HS-5 (cell line): ENCODE measurements around the gene GPC6.
"Not testable (repeated sequence)": the region's sequence is repeated elsewhere in the genome, so short reads cannot be mapped to it uniquely, and the experiment has no call there.

Experiments
- DNase-seq: peaks from one replicate; pipeline ENCODE4 v3.0.0-alpha.2; 2012; ENCODE audit warnings: low read depth

The GPC6 gene

GRCh38 chr13:93226623-93227279 lies at the start of gene GPC6:
Gene GPC6, plus strand, starts transcription at chr13:93226807.
- peak; percentile 44 for DNase-seq

- DNase-seq, result no peak
Measured at GRCh38 chr13:93180356-93180969, 46.1 kb upstream of the GPC6 start.

DNA sequence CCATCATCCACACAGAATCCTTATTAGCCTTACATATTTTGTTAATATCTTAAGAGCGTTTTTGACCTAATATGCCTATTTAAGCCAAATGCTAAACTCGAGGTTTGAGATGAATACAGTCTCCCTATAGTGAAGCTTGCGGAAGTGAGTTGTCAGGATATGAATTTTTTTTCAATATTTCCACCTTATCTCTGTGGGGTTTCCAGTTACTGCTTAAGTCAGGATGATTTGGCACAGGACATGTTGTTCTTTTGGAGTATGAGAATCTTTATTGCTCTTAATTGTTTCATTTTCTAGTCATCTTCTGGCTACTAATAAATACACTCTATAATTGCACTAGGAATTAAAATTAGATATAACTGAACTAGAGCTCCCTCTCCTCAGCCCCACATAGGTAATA lies 44.2 kb upstream of the GPC6 start:
- DNase-seq, result no peak

GRCh38 chr13:93183302-93183701 lies 43.3 kb upstream of the GPC6 start:
- DNase-seq, result no peak

GRCh38 chr13:93190006-93190405 lies 36.6 kb upstream of the GPC6 start:
- DNase-seq, result no peak

DNA sequence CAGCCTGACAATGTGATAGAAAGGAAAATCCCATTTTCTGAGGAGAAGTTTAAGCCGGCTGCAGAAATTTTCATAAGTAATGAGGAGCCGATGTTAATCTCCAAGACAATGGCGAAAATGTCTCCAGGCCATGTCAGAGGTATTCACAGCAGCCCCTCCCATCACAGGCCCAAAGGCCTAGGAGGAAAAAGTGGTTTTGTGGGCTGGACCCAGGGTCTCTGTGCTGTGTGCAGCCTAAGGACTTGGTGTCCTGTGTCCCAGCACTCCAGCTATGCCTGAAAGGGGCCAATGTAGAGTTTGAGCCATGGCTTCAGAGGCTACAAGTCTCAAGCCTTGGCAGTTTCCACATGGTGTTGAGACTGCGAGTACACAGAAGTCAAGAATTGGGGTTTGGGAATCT lies 32.9 kb upstream of the GPC6 start:
- DNase-seq, result no peak

DNA sequence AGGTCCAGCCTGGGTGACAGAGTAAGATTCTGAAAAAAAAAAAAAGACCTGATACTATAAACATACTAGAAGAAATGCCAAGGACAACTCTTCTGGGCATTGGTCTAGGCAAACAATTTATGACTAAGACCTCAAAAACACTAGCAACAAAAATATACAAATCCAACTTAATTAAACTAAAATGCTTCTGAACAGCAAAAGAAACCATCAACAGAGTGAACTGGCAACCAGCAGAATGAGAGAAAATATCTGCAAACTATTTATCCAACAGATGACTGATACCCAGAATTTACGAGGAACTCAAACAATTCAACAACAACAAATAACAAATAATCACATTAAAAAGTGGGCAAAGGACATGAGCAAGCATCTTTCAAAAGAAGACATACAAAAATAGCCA lies 26.8 kb upstream of the GPC6 start:
- no peak for DNase-seq

DNA sequence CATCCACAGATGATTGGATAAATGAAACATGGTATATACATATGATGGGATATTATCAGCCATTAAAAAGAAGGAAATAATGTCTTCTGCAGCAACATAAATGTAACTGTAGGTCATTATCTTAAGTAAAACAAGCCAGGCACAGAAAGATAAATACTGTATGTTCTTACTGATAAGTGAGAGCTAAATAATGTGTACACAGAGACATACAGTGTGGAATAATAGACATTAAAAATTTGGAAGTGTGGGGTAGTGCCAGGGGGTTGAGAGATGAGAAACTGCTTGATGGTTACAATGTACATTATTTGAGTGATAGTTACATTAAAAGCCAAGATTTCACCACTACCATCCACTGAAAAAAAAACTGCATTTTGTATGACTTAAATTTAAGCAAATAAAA lies 26.0 kb upstream of the GPC6 start:
- DNase-seq, result no peak

GRCh38 chr13:93201992-93202558 lies 24.5 kb upstream of the GPC6 start:
- no peak for DNase-seq

DNA sequence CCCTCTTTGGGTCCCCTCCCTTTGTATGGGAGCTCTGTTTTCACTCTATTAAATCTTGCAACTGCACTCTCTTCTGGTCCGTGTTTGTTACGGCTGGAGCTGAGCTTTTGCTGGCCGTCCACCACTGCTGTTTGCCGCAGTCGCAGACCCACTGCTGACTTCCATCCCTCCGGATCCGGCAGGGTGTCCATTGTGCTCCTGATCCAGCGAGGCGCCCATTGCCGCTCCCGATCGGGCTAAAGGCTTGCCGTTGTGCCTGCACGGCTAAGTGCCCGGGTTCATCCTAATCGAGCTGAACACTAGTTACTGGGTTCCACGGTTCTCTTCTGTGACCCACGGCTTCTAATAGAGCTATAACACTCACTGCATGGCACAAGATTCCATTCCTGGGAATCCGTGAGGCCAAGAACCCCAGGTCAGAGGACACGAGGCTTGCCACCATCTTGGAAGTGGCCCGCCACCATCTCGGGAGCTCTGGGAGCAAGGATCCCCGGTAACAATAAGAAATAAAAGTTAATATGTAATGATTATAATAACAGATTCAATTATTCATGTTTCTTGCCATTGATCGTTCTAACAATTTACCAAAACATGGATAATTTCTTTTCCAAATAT lies 19.7 kb upstream of the GPC6 start:
- DNase-seq, result not testable (repeated sequence)

GRCh38 chr13:93216122-93216521 lies 10.5 kb upstream of the GPC6 start:
- DNase-seq, result no peak

DNA sequence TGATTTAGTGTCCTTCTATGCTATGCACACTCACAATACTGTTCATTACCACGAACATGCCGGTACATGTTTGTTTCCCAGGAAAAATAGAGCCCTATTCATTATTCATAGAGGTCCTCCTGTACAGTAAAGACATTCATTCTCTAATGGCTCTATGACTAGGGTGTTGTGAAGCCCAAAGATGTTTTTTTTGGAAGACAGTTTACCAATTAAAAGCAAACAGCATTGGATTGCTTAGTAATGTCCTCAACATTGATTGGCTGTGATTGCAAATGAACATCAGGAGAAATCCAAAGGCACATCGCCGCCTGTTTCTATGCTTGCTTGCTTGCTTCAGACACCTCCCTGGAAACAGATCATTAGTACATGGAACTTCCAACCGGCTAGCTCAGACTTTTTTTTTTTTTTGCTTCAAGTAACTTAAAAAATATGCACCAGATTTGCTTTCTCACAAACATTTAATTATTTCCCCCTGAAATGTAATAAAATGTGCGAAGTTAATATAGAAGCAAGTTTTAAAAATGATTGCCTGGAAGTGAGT lies 8.8 kb upstream of the GPC6 start:
- no peak for DNase-seq

DNA sequence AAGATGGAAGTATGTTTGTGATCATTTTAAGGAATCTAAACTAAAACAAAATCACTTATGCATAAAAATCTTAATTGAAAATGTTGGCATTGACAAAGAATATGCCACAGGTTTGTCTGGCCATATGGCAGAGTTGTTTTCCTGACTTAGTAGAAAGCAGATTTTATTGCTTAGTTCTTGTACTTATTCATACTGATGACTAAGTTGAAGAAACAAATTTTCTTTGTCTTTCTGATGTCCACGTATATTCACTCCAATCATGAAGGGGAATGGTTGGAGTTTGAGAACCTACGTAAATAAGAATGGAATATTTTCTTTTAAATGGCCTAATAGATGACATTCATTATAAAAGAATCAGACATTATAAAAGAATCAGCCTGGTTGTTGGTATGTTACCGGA lies 8.0 kb upstream of the GPC6 start:
- no peak for DNase-seq

DNA sequence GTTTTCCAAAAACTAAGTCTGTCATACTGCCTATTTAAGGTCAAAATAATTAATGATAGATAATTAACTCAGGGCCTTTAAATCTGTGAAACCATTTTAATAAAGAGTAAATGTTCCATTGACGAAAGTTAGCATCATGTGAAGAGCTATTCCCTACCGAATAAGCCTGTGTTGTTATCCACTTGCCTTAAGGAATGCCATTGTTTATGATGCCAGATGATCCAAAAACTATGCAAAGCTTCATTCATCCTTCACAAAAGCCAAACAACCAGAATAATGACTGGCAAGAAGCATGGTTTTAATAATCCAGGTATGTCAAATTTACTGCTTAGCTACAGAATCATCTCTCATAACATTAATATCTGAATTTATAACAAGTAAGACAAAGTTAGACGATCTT lies 6.5 kb upstream of the GPC6 start:
- DNase-seq, result no peak

- no peak for DNase-seq
Measured at GRCh38 chr13:93222976-93223375, 3.6 kb upstream of the GPC6 start.

DNA sequence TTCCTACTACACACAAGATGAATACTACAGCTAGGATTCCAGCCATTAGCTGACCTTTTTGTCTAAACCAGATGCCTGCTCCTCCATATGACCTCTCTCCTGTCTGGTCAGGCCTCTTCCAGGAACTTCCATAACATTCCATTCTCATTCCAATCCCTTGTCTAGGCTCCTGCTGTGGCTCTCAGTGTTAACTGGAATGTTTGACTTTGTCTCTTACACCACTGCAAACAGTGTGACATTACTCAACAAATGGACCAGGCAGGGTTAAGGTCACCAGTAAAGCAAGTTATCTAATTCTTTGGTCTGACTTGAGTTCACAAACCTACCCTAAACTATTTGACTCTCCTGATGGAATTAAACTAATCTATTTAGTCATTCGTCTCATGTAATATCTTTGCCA lies 2.1 kb upstream of the GPC6 start:
- DNase-seq, result peak; percentile 31

GRCh38 chr13:93225610-93226009 lies 997 bp upstream of the GPC6 start:
- DNase-seq, result no peak

- no peak for DNase-seq
Measured at GRCh38 chr13:93226065-93226622, 463 bp upstream of the GPC6 start.

DNA sequence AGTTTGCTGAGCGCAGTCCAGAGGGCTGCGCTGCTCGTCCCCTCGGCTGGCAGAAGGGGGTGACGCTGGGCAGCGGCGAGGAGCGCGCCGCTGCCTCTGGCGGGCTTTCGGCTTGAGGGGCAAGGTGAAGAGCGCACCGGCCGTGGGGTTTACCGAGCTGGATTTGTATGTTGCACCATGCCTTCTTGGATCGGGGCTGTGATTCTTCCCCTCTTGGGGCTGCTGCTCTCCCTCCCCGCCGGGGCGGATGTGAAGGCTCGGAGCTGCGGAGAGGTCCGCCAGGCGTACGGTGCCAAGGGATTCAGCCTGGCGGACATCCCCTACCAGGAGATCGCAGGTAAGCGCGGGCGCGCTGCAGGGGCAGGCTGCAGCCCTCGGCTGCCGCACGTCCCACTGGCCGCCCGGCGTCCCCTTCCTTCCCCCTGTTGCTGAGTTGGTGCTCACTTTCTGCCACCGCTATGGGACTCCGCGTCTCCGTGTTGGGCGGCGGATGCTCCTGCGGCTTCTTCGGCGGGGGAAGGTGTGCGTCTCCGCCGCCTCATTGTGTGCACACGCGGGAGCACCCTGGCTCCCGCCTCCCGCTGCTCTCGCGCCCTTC lies 772 bp downstream of the GPC6 start:
- DNase-seq, result no peak

- DNase-seq, result peak; percentile 35
Measured at GRCh38 chr13:93227878-93228642, 1.5 kb downstream of the GPC6 start.

DNA sequence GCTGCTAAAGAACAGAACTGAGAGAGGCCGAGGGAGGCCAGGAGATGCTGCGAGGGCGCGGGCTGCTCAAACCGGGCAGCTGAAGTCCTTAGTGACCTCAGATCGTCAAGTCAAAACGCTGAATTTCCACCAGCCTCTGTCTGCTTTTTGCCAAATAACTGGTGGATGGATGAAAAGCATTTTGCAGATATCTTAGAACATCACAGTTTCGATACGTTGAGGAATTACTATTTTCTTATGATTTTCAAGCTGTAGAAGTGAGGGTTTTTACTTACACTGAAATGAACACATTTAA lies 2.0 kb downstream of the GPC6 start:
- DNase-seq, result no peak
